Activated naive CD4-positive, alpha-beta T cell treated with anti-CD3 and anti-CD28 coated beads for 36 hours (primary cell): ENCODE data around the gene VAV1. TPM values are rescaled to one million over a fixed set of nuclear protein-coding genes. Genes with fewer than 3 reads are reported as not detected.
"Not testable (repeated sequence)": the region's sequence is repeated elsewhere in the genome, so short reads cannot be mapped to it uniquely, and the experiment has no call there.

ENCODE experiments used
- CTCF ChIA-PET: fragments of 350-600 bp; sonication (Branson Sonifier 250); formaldehyde crosslinking; loops from one replicate; lab custom pipeline; 2021; ENCODE audit warnings: antibody characterized with exemption; lab: Charles Lee
- DNase-seq: peaks from one replicate; pipeline ENCODE4 v3.0.0-alpha.2; 2020
- H3K27ac Mint-ChIP-seq: one replicate; pipeline ENCODE4 v1.8.0; 2021; ENCODE audit warnings: mild to moderate bottlenecking, mixed read lengths
- H3K27me3 Mint-ChIP-seq: one replicate; pipeline ENCODE4 v1.8.0; 2021; ENCODE audit warnings: low read depth, mixed read lengths
- H3K36me3 Mint-ChIP-seq: one replicate; pipeline ENCODE4 v1.8.0; 2021; ENCODE audit warnings: low read depth, mixed read lengths
- H3K4me1 Mint-ChIP-seq: one replicate; pipeline ENCODE4 v1.8.0; 2021; ENCODE audit warnings: low read depth, mixed read lengths
- H3K4me3 Mint-ChIP-seq: one replicate; pipeline ENCODE4 v1.8.0; 2021; ENCODE audit warnings: mild to moderate bottlenecking, moderate library complexity, mixed read lengths
- H3K9me3 Mint-ChIP-seq: one replicate; pipeline ENCODE4 v1.8.0; 2021; ENCODE audit warnings: mixed read lengths
- intact Hi-C: fragments of 100-400 bp; cut with micrococcal nuclease; formaldehyde crosslinking; loops from one replicate; pipeline ENCODE4 v1.15.1; 2023
- total RNA-seq, 2 experiments: library from RNA; stranded (reverse); gene quantifications; one replicate each; pipeline ENCODE4 v1.2.3, GENCODE V29; 2021

VAV1 gene
- total RNA-seq, 2 experiments from 2014 or later: 93.6 to 103 TPM

DNA sequence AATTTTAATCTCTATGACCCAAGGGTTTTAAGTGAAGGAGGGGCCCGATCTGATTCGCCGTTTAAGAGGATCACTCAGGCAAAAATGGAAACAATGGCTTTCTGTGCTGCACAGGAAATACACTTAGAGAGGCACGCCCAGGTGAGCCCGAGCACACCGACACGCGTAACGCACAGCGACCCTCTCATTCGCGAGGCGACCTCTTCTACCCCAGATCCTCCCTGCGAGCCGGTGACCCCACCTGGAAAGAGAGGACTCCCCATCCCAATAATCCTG, 5.5 kb upstream of the VAV1 start:
- Mint-ChIP-seq H3K4me3 (peak overlapping the region; percentile 94), H3K27me3 (no peaks in the 10 kb centered on the region), H3K27ac (peak overlapping the region; percentile 91), H3K36me3 (peaks cover 6% of the 10 kb centered on the region), H3K9me3 (no peaks in the 10 kb centered on the region), H3K4me1 (peaks cover 37% of the 10 kb centered on the region)
- intact Hi-C loops: loop anchor here (1.0 kb wide), 8 partner anchors 14 to 395 kb away; partner anchors contain the start of genes ALKBH7 and GPR108
- no peak for DNase-seq
- CTCF ChIA-PET: interaction anchor here (2.8 kb wide), 1 partner anchor 96 kb away, joined by 11 read pairs; no protein-coding TSS in a partner anchor

DNA sequence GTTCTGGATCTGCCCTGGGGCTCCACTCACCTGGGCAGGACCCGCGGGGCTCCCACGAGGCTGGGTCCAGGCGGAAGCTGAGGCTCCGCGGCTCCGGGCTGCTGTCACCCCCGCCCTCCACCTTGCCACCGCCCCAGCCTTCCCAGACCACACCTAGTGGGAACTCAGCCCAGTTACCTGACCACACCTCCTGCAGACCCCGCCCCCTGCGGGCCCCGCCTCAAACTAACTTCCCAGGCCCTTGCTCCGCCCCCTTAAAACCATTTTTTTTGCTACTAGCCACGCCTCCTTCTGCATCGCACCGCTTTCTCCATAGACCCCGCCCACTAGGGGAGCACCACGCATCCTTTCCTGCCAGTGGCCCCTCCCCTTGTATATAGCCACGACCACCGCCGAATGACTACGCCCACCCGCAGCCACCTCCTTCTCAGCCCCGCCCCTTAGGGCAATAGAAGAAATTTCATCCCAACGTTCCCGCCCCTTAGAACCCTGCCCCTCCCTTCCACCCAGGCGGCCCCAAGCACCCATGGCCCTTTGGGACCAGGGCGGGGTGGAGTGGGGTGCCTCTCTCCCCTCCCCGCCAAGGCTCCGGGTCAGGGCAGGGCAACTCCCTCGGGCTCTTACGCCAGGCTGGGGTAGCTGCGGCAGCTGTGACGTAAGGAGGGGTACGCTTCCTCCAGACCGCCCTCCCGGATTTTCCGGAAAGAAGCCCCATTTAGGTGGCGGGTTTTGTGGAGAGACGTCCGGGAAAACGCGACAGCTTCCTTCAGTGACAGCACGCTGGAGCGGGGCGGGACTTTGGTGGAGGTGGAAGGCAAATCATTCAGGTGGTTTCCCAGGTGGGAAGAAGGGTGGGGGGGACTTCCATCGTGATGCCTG, 4.9 kb upstream of the VAV1 start, which contains the start of gene SH2D3A:
TSS of gene SH2D3A (minus strand) at position 79 of the 879 bp plus-strand sequence. CDS start 3,687 bp downstream, outside the sequence.
- intact Hi-C loops: loop anchor here (1.0 kb wide), 8 partner anchors 14 to 395 kb away; partner anchors contain the start of genes ALKBH7 and GPR108
- Mint-ChIP-seq H3K4me3 (peak within 1 kb of the TSS; percentile 94), H3K27me3 (no peaks in the 10 kb centered on the region), H3K4me1 (peaks cover 39% of the 10 kb centered on the region), H3K36me3 (peaks cover 6% of the 10 kb centered on the region), H3K9me3 (no peaks in the 10 kb centered on the region), H3K27ac (peak within 1 kb of the TSS; percentile 91)
- CTCF ChIA-PET: interaction anchor here (0.8 to 3.1 kb wide), 3 partner anchors 29 to 95 kb away, joined by 3 to 13 read pairs (median 11); no protein-coding TSS in a partner anchor
- peak; percentile 98 for DNase-seq

DNA sequence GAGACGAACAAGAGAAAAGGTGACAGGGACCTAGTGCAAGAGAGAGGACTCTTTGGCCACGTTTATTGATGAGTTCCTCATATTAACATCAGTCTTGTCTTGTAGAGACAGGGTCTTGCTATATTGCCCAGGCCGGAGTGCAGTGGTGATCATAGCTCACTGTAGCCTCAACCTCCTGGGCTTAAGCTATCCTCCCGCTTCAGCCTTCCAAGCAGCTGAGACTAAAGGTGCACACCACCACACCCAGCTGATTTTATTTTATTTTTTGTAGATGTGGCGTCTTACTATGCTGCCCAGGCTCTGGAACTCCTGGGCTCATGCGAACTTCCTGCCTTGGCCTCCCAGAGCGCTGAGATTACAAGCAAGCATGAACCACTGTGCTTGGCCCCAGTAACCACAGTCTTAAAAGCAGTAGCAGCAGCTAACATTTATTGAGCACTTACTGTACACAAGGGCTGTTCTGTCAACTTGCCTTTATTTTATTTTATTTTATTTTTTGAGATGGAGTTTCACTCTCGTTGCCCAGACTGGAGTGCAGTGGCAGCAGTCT, 4.2 kb upstream of the VAV1 start:
- H3K27ac Mint-ChIP-seq: peak overlapping the region; percentile 91
- CTCF ChIA-PET: interaction anchor here (0.8 to 3.1 kb wide), 5 partner anchors 30 to 163 kb away, joined by 3 to 13 read pairs (median 3); no protein-coding TSS in a partner anchor
- H3K9me3 Mint-ChIP-seq: no peaks in the 10 kb centered on the region
- H3K4me3 Mint-ChIP-seq: peak overlapping the region; percentile 94
- no peaks in the 10 kb centered on the region for H3K27me3 Mint-ChIP-seq
- peaks cover 6% of the 10 kb centered on the region for H3K36me3 Mint-ChIP-seq
- intact Hi-C loops: no loop called here
- peak; percentile 41 for DNase-seq
- H3K4me1 Mint-ChIP-seq: peaks cover 38% of the 10 kb centered on the region

DNA sequence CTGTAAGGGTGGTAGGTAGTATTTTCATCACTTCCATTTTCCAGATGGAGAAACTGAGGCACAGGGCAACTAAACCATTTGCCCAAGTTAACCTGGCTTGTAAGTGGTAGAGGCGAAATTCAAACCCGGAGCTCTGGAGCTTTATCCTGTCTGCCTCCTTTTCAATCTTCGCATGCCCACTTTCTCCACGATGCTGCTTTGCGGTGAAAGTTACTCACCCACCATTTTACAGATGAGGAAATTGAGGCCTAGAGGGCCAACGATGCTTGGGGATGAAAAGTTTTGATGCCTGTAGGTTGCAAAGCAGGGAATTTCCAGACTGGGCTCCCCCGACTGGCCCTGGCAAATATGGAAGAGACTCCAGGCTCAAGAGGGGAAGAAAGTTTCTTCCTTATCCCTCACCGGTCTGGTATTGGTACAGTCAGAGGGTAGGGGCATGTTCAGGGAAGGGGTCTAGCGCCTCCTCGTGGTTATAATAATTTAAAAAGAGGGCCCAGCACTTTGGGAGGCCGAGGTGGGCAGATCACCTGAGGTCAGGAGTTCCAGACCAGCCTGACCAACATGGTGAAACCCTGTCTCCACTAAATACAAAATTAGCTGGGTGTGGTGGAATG, 3.4 kb upstream of the VAV1 start:
- Mint-ChIP-seq H3K4me1 (peaks cover 43% of the 10 kb centered on the region), H3K27me3 (no peaks in the 10 kb centered on the region), H3K9me3 (peaks cover 2% of the 10 kb centered on the region), H3K4me3 (no peak overlapping the region), H3K27ac (peak overlapping the region; percentile 91), H3K36me3 (peaks cover 12% of the 10 kb centered on the region)
- intact Hi-C loops: no loop called here
- CTCF ChIA-PET: interaction anchor here (0.6 to 3.1 kb wide), 7 partner anchors 31 to 253 kb away, joined by 3 to 13 read pairs (median 4); no protein-coding TSS in a partner anchor
- no peak for DNase-seq

DNA sequence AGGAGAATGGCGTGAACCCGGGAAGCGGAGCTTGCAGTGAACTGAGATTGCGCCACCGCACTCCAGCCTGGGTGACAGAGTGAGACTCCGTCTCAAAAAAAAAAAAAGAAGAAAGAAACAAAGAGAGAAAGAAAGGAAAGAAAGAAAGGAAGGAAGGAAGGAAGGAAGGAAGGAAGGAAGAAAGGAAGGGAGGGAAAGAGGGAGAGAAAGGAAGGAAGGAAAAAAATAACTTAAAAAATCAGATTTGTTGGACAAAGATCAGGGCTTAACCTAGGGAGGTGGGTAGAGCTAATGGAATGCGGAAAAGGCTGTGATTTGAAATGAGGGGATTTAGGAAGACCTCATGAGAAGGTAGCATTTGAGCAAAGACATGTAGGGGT, 870 bp upstream of the VAV1 start:
- Mint-ChIP-seq H3K4me1 (peaks cover 46% of the 10 kb centered on the region), H3K27ac (peak overlapping the region; percentile 97), H3K36me3 (peaks cover 25% of the 10 kb centered on the region), H3K4me3 (peak overlapping the region; percentile 98)
- not testable (repeated sequence) for H3K27me3 Mint-ChIP-seq, H3K9me3 Mint-ChIP-seq, DNase-seq
- intact Hi-C loops: loop anchor here (1.0 to 5.0 kb wide), 3 partner anchors 32 to 944 kb away; partner anchors contain the start of gene TRIP10
- CTCF ChIA-PET: interaction anchor here (0.6 to 3.2 kb wide), 6 partner anchors 10 to 178 kb away, joined by 3 to 20 read pairs (median 5); no protein-coding TSS in a partner anchor

DNA sequence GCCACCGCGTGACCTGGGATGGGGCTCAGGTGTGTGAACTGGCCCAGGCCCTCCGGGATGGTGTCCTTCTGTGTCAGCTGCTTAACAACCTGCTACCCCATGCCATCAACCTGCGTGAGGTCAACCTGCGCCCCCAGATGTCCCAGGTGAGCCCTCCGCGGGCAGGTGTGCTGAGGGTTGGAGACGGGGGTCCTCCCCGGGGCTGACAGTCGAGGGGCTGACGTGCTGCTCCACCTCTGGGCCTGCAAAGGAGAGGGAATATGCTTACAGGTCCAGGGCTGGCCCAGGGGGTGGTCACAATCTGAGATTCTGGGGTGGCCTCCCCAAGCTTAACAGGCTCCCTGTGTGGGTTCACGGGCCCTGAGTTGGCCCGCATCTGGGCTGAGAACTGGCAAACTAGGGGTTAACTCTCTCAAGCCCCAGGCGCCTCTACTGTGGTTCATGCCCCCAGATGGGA, 386 bp downstream of the VAV1 start:
- no peak for DNase-seq
- intact Hi-C loops: loop anchor here (1.0 to 5.0 kb wide), 4 partner anchors 28 to 946 kb away; partner anchors contain the start of gene TRIP10
- Mint-ChIP-seq H3K27me3 (no peaks in the 10 kb centered on the region), H3K9me3 (peaks cover 2% of the 10 kb centered on the region), H3K4me1 (peaks cover 57% of the 10 kb centered on the region), H3K27ac (peak overlapping the region; percentile 97), H3K36me3 (peaks cover 32% of the 10 kb centered on the region), H3K4me3 (peak overlapping the region; percentile 98)
- CTCF ChIA-PET: interaction anchor here (0.7 to 3.2 kb wide), 11 partner anchors 9 to 256 kb away, joined by 3 to 20 read pairs (median 4); no protein-coding TSS in a partner anchor

DNA sequence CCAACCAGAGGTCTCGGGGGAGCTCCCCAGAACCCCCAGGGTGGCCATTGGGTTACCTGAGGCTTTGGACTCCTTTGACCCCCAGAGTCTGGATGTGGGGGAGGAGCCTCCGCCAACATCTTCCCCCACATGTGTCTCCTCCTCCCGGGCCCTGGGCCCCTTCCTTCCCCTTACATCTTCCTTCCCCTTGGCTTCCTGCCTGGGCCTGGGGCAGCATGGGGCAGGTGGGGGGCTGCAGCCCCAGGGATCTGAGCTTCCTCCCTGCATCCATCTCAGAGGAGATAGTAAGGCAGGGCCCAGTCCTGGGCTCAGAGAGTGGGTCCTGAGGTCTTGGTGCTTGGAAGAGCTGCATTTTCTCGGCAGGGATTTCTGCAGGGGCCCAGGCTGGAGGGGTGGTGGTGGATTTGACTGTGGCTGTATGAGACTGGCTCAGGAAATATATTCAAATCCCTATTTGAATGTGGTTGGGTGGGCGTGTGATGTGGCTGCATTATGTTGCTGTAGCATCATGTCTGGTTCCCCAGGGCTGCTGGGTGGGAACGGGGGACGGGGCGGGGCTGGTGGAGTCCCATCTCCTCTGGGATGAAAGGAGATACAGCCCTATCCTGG, 919 bp downstream of the VAV1 start:
- peak overlapping the region; percentile 98 for H3K4me3 Mint-ChIP-seq
- no peaks in the 10 kb centered on the region for H3K27me3 Mint-ChIP-seq
- intact Hi-C loops: loop anchor here (1.0 to 5.0 kb wide), 2 partner anchors 28 to 946 kb away; no protein-coding TSS in a partner anchor
- H3K9me3 Mint-ChIP-seq: peaks cover 2% of the 10 kb centered on the region
- peaks cover 37% of the 10 kb centered on the region for H3K36me3 Mint-ChIP-seq
- DNase-seq: peak; percentile 76
- H3K4me1 Mint-ChIP-seq: peaks cover 57% of the 10 kb centered on the region
- CTCF ChIA-PET: interaction anchor here (0.9 to 3.2 kb wide), 7 partner anchors 28 to 254 kb away, joined by 3 to 20 read pairs (median 4); no protein-coding TSS in a partner anchor
- H3K27ac Mint-ChIP-seq: peak overlapping the region; percentile 97

DNA sequence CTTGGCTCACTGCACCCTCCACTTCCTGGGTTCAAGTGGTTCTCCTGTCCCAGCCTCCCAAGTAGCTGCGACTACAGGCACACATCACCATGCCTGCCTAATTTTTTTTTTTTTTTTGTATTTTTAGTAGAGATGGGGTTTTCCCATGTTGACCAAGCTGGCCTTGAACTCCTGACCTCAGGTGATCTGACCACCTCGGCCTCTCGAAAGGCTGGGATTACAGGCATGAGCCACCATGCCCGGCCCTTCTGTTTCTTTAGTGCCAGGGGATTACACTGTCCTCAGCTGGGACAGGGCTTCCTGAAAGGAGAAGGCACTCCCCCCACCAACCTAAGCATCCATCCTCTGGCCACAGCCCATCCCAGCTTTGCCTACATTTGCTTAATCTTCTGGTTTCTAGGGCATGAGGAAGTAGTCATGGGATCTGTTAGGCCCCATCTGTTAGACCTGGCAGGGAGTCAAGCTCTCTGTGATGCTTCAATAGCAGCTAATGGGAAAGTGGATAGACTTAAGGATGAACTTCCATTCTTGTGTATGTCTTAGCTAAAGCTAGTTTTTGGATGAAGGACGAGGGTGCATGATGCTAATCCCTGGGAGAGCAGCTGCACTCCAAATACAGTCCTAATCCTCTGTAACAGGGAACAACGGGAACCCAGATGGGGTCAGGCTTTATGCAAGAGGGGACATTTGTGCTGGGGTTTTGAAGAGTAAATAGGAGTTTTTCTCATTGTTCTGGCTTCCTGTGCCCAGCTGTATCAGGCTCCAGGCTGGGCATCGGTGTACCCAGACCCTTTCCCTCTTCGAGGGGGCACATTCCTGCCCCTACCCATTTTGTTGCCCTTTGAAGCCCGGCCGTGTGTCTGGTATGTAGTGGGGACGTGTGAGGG, 2.6 kb downstream of the VAV1 start:
- H3K36me3 Mint-ChIP-seq: peaks cover 40% of the 10 kb centered on the region
- peak overlapping the region; percentile 79 for H3K27ac Mint-ChIP-seq
- intact Hi-C loops: loop anchor here (5.0 kb wide), 1 partner anchor 948 kb away; no protein-coding TSS in a partner anchor
- H3K4me3 Mint-ChIP-seq: peak overlapping the region; percentile 69
- peaks cover 2% of the 10 kb centered on the region for H3K9me3 Mint-ChIP-seq
- CTCF ChIA-PET: interaction anchor here (0.6 to 3.2 kb wide), 5 partner anchors 12 to 88 kb away, joined by 3 to 20 read pairs (median 3); no protein-coding TSS in a partner anchor
- H3K27me3 Mint-ChIP-seq: no peaks in the 10 kb centered on the region
- H3K4me1 Mint-ChIP-seq: peaks cover 62% of the 10 kb centered on the region
- DNase-seq: no peak

DNA sequence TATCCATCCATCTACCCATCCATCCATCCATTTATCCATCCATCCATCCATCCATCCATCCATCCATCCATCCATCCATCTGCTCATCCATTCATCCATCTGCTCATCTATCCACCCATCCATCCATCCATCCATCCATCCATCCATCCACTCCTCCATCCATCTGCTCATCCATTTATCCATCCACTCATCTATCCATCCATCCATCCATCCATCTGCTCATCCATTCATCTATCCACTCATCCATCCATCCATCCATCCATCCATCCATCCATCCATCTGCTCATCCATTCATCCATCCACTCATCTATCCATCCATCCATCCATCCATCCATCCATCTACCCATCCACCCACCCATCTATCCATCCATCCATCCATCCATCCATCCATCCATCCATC, 3.5 kb downstream of the VAV1 start:
- peak overlapping the region; percentile 79 for H3K27ac Mint-ChIP-seq
- H3K9me3 Mint-ChIP-seq, CTCF ChIA-PET, DNase-seq, H3K27me3 Mint-ChIP-seq, intact Hi-C loops, H3K4me3 Mint-ChIP-seq: not testable (repeated sequence)
- H3K36me3 Mint-ChIP-seq: peaks cover 46% of the 10 kb centered on the region
- H3K4me1 Mint-ChIP-seq: peaks cover 69% of the 10 kb centered on the region

DNA sequence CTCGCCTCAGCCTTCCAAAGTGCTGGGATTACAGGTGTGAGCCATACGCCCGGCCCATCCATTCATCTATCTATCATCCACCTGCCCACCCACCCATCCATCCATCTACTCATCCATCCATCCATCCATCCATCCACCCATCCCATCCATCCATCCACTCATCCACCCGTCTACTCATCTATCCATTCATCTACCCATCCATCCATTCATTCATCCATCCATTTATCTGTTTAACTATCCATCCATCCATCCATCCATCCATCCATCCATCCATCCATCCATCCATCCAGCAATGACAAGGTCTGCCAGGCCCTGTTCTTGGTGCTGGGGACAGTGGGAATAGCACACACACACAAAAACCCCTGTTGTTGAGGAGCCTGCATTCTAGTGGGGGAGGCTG, 4.5 kb downstream of the VAV1 start:
- Mint-ChIP-seq H3K27ac (peak overlapping the region; percentile 34), H3K27me3 (no peaks in the 10 kb centered on the region), H3K4me1 (peaks cover 70% of the 10 kb centered on the region), H3K4me3 (no peak overlapping the region), H3K36me3 (peaks cover 50% of the 10 kb centered on the region), H3K9me3 (peaks cover 2% of the 10 kb centered on the region)
- intact Hi-C loops: no loop called here
- DNase-seq: no peak
- CTCF ChIA-PET: no interaction called here
